Measurements from ENCODE around the gene C1QTNF7.

DNA sequence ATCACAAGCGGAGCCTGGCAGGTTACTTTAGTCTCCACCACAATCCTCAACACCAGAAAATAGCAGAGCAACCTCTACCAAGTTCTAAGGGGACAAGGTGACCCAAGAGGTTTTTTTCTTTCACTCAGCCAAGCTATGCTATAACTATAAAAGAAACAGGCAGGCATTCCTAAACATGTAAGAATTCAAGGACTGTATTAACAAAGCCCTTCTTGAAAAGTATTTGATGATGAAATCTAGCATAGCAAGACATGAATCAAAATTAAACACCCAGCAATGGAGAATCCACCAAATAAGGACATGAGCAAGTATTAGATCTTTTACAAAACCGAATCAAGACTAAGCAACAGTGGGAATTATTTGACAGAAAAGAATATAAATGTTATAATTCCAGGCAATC is 25.7 kb upstream of the C1QTNF7 start:
- TF ChIP-seq, protein P1, sequence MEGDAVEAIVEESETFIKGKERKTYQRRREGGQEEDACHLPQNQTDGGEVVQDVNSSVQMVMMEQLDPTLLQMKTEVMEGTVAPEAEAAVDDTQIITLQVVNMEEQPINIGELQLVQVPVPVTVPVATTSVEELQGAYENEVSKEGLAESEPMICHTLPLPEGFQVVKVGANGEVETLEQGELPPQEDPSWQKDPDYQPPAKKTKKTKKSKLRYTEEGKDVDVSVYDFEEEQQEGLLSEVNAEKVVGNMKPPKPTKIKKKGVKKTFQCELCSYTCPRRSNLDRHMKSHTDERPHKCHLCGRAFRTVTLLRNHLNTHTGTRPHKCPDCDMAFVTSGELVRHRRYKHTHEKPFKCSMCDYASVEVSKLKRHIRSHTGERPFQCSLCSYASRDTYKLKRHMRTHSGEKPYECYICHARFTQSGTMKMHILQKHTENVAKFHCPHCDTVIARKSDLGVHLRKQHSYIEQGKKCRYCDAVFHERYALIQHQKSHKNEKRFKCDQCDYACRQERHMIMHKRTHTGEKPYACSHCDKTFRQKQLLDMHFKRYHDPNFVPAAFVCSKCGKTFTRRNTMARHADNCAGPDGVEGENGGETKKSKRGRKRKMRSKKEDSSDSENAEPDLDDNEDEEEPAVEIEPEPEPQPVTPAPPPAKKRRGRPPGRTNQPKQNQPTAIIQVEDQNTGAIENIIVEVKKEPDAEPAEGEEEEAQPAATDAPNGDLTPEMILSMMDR (IDR thresholded peaks at IDR 0.05): no peak
- TF ChIP-seq ZFX (IDR thresholded peaks at IDR 0.05; ENCODE audit: borderline replicate concordance): no peak

Measured in 22Rv1 (cell line).